ENCODE measurements around the gene CYSLTR2.

- TF ChIP-seq CTCF (IDR thresholded peaks at IDR 0.05): no peak
- no peak for TF ChIP-seq POLR2AphosphoS5 (IDR thresholded peaks at IDR 0.05; ENCODE audit: low read depth, low read length)
- no peak for TF ChIP-seq TCF7L2 (IDR thresholded peaks at IDR 0.05; ENCODE audit: low read depth, low read length)
Observed at GRCh38 chr13:48660361-48661076, 6.8 kb downstream of the CYSLTR2 start.
